ENCODE measurements around the gene TOP3B.

The TOP3B gene

GRCh38 chr22:21968452-21969129 lies 14.0 kb downstream of the TOP3B start:
- DNase-seq (ENCODE audit: low read depth), result no peak
- no peak for TF ChIP-seq CTCF (IDR thresholded peaks at IDR 0.05; ENCODE audit: low read length, missing control alignments)

GRCh38 chr22:21967693-21968271 lies 14.8 kb downstream of the TOP3B start:
- TF ChIP-seq CTCF (IDR thresholded peaks at IDR 0.05; ENCODE audit: low read length, missing control alignments), result no peak
- no peak for DNase-seq (ENCODE audit: low read depth)

More at GRCh38 chr22:21968452-21969129, 14.0 kb downstream of the TOP3B start:
- H3K4me3 ChIP-seq (replicated peaks; ENCODE audit: low read depth, low read length), result no peak overlapping the region

GRCh38 chr22:21966643-21967516 lies 15.7 kb downstream of the TOP3B start:
- no peak overlapping the region for H3K4me3 ChIP-seq (replicated peaks; ENCODE audit: low read depth, low read length)
- no peak for TF ChIP-seq CTCF (IDR thresholded peaks at IDR 0.05; ENCODE audit: low read length, missing control alignments)
- no peak for DNase-seq (ENCODE audit: low read depth)

More at GRCh38 chr22:21967693-21968271, 14.8 kb downstream of the TOP3B start:
- no peak overlapping the region for H3K4me3 ChIP-seq (replicated peaks; ENCODE audit: low read depth, low read length)

GRCh38 chr22:21965762-21966288 lies 16.8 kb downstream of the TOP3B start:
- no peak for TF ChIP-seq CTCF (IDR thresholded peaks at IDR 0.05; ENCODE audit: low read length, missing control alignments)
- DNase-seq (ENCODE audit: low read depth), result no peak
- H3K4me3 ChIP-seq (replicated peaks; ENCODE audit: low read depth, low read length), result no peak overlapping the region

- no peak overlapping the region for H3K4me3 ChIP-seq (replicated peaks; ENCODE audit: low read depth, low read length)
- TF ChIP-seq CTCF (IDR thresholded peaks at IDR 0.05; ENCODE audit: low read length, missing control alignments), result no peak
- DNase-seq (ENCODE audit: low read depth), result no peak
These were observed 17.6 kb downstream of the TOP3B start for GRCh38 chr22:21964918-21965484.

GRCh38 chr22:21964234-21964633 lies 18.4 kb downstream of the TOP3B start:
- no peak for DNase-seq (ENCODE audit: low read depth)
- no peak for TF ChIP-seq CTCF (IDR thresholded peaks at IDR 0.05; ENCODE audit: low read length, missing control alignments)
- no peak overlapping the region for H3K4me3 ChIP-seq (replicated peaks; ENCODE audit: low read depth, low read length)
